GM18870 (cell line): ENCODE measurements around the gene SATL1.
"Not testable (repeated sequence)": the region's sequence is repeated elsewhere in the genome, so short reads cannot be mapped to it uniquely, and the experiment has no call there.

ENCODE experiments used
- ATAC-seq: cut with Tn5 transposase; IDR thresholded peaks from one replicate; pipeline ENCODE4 v1.9.1; 2021; ENCODE audit warnings: moderate library complexity; ENCODE audit not compliant: unreplicated experiment

Gene SATL1

GRCh38 chrX:85109235-85109634 is 134.3 kb downstream of the SATL1 start:
- no peak for ATAC-seq

GRCh38 chrX:85108165-85108564 is 135.4 kb downstream of the SATL1 start:
- ATAC-seq = no peak

- no peak for ATAC-seq
Measured at GRCh38 chrX:85107407-85107806, 136.2 kb downstream of the SATL1 start.

GRCh38 chrX:85089321-85089840 is 154.2 kb downstream of the SATL1 start:
- ATAC-seq = no peak

GRCh38 chrX:85084770-85085393 is 158.7 kb downstream of the SATL1 start:
- peak; percentile 95 for ATAC-seq

GRCh38 chrX:85077247-85077646 is 166.3 kb downstream of the SATL1 start:
- ATAC-seq = not testable (repeated sequence)

GRCh38 chrX:85065512-85066198 is 177.9 kb downstream of the SATL1 start:
- ATAC-seq = peak; percentile 85

- ATAC-seq = peak; percentile 48
Measured at GRCh38 chrX:85052636-85053343, 190.8 kb downstream of the SATL1 start.

- no peak for ATAC-seq
Measured at GRCh38 chrX:85052205-85052604, 191.4 kb downstream of the SATL1 start.

GRCh38 chrX:85051627-85052026 is 192.0 kb downstream of the SATL1 start:
- ATAC-seq = no peak
